ENCODE data around the gene ZNF836.

Gene ZNF836

GRCh38 chr19:52216401-52216800, 45.0 kb upstream of the ZNF836 start:
- no peak for DNase-seq (ENCODE audit: low read depth in 1 of 2, low spot score in 1 of 2)
- Histone ChIP-seq H3K27ac (replicated peaks) (no peak overlapping the region), H3K27me3 (ENCODE audit: insufficient read depth, poor library complexity, severe bottlenecking) (no peaks in the 10 kb centered on the region), H3K4me3 (replicated peaks; ENCODE audit: insufficient read depth, low read length) (no peak overlapping the region)
- TF ChIP-seq, protein P1, sequence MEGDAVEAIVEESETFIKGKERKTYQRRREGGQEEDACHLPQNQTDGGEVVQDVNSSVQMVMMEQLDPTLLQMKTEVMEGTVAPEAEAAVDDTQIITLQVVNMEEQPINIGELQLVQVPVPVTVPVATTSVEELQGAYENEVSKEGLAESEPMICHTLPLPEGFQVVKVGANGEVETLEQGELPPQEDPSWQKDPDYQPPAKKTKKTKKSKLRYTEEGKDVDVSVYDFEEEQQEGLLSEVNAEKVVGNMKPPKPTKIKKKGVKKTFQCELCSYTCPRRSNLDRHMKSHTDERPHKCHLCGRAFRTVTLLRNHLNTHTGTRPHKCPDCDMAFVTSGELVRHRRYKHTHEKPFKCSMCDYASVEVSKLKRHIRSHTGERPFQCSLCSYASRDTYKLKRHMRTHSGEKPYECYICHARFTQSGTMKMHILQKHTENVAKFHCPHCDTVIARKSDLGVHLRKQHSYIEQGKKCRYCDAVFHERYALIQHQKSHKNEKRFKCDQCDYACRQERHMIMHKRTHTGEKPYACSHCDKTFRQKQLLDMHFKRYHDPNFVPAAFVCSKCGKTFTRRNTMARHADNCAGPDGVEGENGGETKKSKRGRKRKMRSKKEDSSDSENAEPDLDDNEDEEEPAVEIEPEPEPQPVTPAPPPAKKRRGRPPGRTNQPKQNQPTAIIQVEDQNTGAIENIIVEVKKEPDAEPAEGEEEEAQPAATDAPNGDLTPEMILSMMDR (IDR thresholded peaks at IDR 0.05; ENCODE audit: insufficient read depth, low read length), result no peak
- no peak for TF ChIP-seq POLR2AphosphoS5 (IDR thresholded peaks at IDR 0.05; ENCODE audit: low read depth)
- no peak for TF ChIP-seq SPI1 (IDR thresholded peaks at IDR 0.05; ENCODE audit: borderline replicate concordance, low read depth)
- no peak for TF ChIP-seq REST (IDR thresholded peaks at IDR 0.05; ENCODE audit: insufficient replicate concordance, low read depth)
- TF ChIP-seq GABPA (IDR thresholded peaks at IDR 0.05; ENCODE audit: low read depth), result no peak

- no peak for DNase-seq (ENCODE audit: low read depth in 1 of 2, low spot score in 1 of 2)
- no peaks in the 10 kb centered on the region for H3K27me3 ChIP-seq (ENCODE audit: insufficient read depth, poor library complexity, severe bottlenecking)
- TF ChIP-seq POLR2AphosphoS5 (IDR thresholded peaks at IDR 0.05; ENCODE audit: low read depth) (no peak), REST (IDR thresholded peaks at IDR 0.05; ENCODE audit: insufficient replicate concordance, low read depth) (no peak), GABPA (IDR thresholded peaks at IDR 0.05; ENCODE audit: low read depth) (no peak), SPI1 (IDR thresholded peaks at IDR 0.05; ENCODE audit: borderline replicate concordance, low read depth) (no peak)
- TF ChIP-seq, protein P1 (IDR thresholded peaks at IDR 0.05; ENCODE audit: insufficient read depth, low read length), result no peak
- no peak overlapping the region for H3K27ac ChIP-seq (replicated peaks)
- no peak overlapping the region for H3K4me3 ChIP-seq (replicated peaks; ENCODE audit: insufficient read depth, low read length)
Observed at GRCh38 chr19:52214241-52214640, 42.8 kb upstream of the ZNF836 start.

DNA sequence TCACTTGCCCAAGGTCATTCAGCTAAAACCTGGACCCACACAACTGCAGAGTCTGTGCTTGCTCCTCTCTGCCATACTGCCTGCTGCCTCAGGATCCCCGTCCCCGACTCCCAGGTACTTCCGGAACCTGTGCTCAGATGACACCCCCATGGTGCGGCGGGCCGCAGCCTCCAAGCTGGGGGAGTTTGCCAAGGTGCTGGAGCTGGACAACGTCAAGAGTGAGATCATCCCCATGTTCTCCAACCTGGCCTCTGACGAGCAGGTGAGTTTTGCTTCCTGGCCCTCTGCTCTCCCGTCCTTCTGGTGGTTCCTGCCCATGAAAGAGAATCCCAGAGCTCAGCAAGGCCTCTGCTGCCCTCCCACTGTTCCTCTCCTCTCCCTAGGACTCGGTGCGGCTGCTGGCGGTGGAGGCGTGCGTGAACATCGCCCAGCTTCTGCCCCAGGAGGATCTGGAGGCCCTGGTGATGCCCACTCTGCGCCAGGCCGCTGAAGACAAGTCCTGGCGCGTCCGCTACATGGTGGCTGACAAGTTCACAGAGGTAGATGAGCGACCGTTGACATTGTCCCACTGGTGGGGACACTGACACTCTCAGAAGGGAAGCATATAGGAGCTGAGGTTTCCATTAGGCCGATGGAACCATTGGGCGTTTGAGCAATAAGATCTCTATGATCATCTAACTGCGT, 41.3 kb upstream of the ZNF836 start:
- DNase-seq (ENCODE audit: low read depth in 1 of 2, low spot score in 1 of 2), result no peak
- H3K4me3 ChIP-seq (replicated peaks; ENCODE audit: insufficient read depth, low read length), result no peak overlapping the region
- no peak overlapping the region for H3K27ac ChIP-seq (replicated peaks)
- TF ChIP-seq REST (IDR thresholded peaks at IDR 0.05; ENCODE audit: insufficient replicate concordance, low read depth) (no peak), POLR2AphosphoS5 (IDR thresholded peaks at IDR 0.05; ENCODE audit: low read depth) (no peak), SPI1 (IDR thresholded peaks at IDR 0.05; ENCODE audit: borderline replicate concordance, low read depth) (no peak), GABPA (IDR thresholded peaks at IDR 0.05; ENCODE audit: low read depth) (no peak)
- TF ChIP-seq, protein P1 (IDR thresholded peaks at IDR 0.05; ENCODE audit: insufficient read depth, low read length), result no peak
- no peaks in the 10 kb centered on the region for H3K27me3 ChIP-seq (ENCODE audit: insufficient read depth, poor library complexity, severe bottlenecking)
